ENCODE results near the gene ST3GAL5. TPM values are rescaled to one million over a fixed set of nuclear protein-coding genes. Genes with fewer than 3 reads are reported as not detected.
A peak's percentile ranks its signal among the peaks of the same experiment; 100 is the strongest.

Gene ST3GAL5
- total RNA-seq, 5 donors from 2014 or later (not counting 1 experiment from before 2014, with no cell fraction given): 22.8 to 56.2 (median 31.9) TPM

DNA sequence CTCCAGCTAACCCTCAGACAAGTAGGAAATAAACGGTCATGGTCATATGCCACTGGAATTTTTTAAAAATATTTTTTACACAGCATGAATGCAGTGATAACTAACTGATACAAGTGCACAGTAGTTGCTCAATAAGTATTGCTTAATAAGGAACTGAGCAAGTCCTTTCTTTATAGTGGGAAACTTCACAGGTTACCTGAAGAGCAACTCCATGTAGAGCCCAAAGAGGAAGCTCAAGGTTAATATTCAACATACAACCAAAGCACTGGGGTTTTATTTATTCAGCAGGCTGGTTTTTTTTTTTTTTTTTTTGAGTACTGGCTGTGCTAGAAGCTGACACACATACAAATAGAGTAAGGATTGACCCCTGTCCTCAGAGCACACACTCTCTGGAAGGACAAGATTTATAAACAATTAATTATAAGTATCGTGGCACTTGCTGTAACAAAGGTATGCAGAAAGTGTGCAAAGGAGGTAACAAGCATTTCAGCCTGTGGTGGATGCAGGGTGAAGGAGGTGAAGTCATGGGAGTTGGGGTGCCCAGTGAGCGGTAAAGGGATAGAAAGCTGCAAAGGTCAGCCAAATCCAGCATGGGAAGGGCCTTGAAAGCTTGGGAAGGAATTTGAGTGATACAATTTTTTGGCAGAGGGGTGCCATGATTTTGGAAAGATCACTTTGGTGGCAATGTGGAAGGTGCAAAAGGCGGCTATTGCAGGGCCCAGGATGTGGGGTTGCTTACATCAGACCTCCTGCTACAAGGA lies 82.3 kb downstream of the ST3GAL5 start:
- no peak overlapping the region for H3K27ac ChIP-seq (ENCODE audit: low read length)
- no peak overlapping the region for H3K4me3 ChIP-seq (ENCODE audit: control insufficient read depth in 1 of 2, extremely low read depth in 1 of 2, low read length in 1 of 2)
- H3K4me1 Mint-ChIP-seq: peaks cover 14% of the 10 kb centered on the region in 3 donors
- DNase-seq (no peak), ATAC-seq (replicated peaks in 1 of 4) (no peak)
- no peak overlapping the region for H3K27ac Mint-ChIP-seq
- H3K9me3 ChIP-seq: no peaks in the 10 kb centered on the region
- H3K4me1 ChIP-seq (ENCODE audit: control insufficient read depth in 1 of 2, extremely low read depth in 1 of 2, insufficient read depth in 2 of 2, low read length in 2 of 2): peaks cover 8% of the 10 kb centered on the region in 2 experiments
- POLR2A ChIA-PET: interaction anchor here in 1 of 2 donors (0.5 kb wide), 1 partner anchor 257 kb away, joined by 3 read pairs; no protein-coding TSS in a partner anchor
- no peak overlapping the region for H3K4me3 Mint-ChIP-seq
- no peaks in the 10 kb centered on the region for H3K9me3 Mint-ChIP-seq
- no peaks in the 10 kb centered on the region for H3K36me3 ChIP-seq (ENCODE audit: control insufficient read depth in 2 of 2, extremely low read depth in 1 of 2, insufficient read depth in 1 of 2, low read length in 1 of 2)
- H3K27me3 Mint-ChIP-seq: peaks cover 0 to 7% of the 10 kb centered on the region in 2 donors
- WGBS (ENCODE audit: insufficient coverage): 94% methylated on average over 2 of the region's 4 CpGs
- no peaks in the 10 kb centered on the region for H3K36me3 Mint-ChIP-seq
- CTCF ChIA-PET: no interaction called here
- peaks cover 0 to 9% of the 10 kb centered on the region in 2 experiments for H3K27me3 ChIP-seq (replicated peaks in 1 of 2; ENCODE audit: control insufficient read depth in 2 of 2, extremely low read depth in 1 of 2, insufficient read depth in 2 of 2, low read length in 1 of 2)

DNA sequence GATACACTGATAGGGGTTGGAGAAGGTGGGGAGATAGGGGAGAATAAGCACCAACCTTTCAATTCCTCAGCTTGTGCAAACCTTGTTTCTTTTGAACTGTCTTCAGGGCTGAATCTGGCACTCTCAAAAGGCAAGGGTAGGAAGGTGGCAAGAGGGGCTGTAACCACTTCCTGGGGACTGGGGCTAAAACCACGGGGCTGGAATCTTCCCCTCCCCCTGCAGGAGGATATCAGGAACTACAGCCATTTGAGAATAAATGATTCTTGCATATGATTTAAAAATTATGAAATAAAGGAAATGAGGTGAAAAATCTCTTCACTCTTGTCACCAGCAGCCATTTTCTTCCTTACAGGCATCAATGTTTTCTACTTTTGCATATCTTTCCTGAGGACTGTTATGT lies 84.2 kb downstream of the ST3GAL5 start:
- Mint-ChIP-seq H3K27ac (no peak overlapping the region), H3K4me1 (peaks cover 14% of the 10 kb centered on the region in 3 donors)
- peak in 8 of 35 experiments; percentile 11 to 41 (median 16) for DNase-seq

DNA sequence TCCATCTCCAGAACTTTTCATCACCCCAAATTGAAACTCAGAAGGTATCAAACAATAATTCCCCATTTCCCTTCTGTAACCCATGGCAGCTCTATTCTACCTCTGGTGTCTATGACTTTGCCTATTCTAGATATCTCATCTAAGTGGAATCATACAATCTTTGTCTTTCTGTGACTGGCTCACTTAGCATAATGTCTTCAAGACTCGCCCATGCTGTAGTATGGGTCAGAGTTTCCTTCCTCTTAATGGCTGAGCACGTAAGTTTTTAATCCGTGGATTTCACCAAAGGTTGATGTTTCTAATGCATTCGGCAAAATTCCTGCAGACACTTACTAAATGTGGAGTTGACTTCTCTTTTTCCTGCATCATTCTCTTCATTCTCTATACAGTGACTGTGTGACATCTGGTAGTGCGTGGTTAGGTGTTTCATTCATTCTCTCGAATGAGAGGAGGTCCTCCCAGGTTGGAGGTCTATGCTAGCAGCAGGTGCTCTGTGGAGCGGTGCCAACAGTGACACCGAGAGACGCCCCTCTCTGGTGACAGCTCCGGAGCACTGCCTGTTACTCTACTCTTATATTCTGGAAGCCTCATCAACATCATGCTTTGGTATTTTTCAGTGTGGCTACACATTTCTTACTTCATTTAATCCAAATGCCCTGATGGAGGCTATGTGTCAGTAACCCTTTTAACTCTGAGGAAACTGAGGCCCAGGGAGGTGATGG lies 84.9 kb downstream of the ST3GAL5 start:
- Histone ChIP-seq H3K36me3 (ENCODE audit: control insufficient read depth in 2 of 2, extremely low read depth in 1 of 2, insufficient read depth in 1 of 2, low read length in 1 of 2) (no peaks in the 10 kb centered on the region), H3K4me3 (ENCODE audit: control insufficient read depth in 1 of 2, extremely low read depth in 1 of 2, low read length in 1 of 2) (no peak overlapping the region), H3K27me3 (replicated peaks in 1 of 2; ENCODE audit: control insufficient read depth in 2 of 2, extremely low read depth in 1 of 2, insufficient read depth in 2 of 2, low read length in 1 of 2) (peaks cover 0 to 8% of the 10 kb centered on the region in 2 experiments), H3K9me3 (no peaks in the 10 kb centered on the region), H3K4me1 (ENCODE audit: control insufficient read depth in 1 of 2, extremely low read depth in 1 of 2, insufficient read depth in 2 of 2, low read length in 2 of 2) (peaks cover 8% of the 10 kb centered on the region in 2 experiments), H3K27ac (ENCODE audit: low read length) (no peak overlapping the region)
- peaks cover 14% of the 10 kb centered on the region in 3 donors for H3K4me1 Mint-ChIP-seq
- H3K4me3 Mint-ChIP-seq: no peak overlapping the region
- CTCF ChIA-PET: interaction anchor here (0.6 to 0.7 kb wide), 2 partner anchors 13 to 269 kb away, joined by 3 to 8 read pairs; no protein-coding TSS in a partner anchor
- DNase-seq: no peak
- peaks cover 0 to 9% (median 0%) of the 10 kb centered on the region in 3 donors for H3K9me3 Mint-ChIP-seq
- 65% methylated on average over 6 of the region's 10 CpGs for WGBS (ENCODE audit: insufficient coverage)
- no peak overlapping the region for H3K27ac Mint-ChIP-seq
- H3K27me3 Mint-ChIP-seq: peaks cover 4 to 7% of the 10 kb centered on the region in 2 donors
- POLR2A ChIA-PET: no interaction called here
- H3K36me3 Mint-ChIP-seq: no peaks in the 10 kb centered on the region
- ATAC-seq (replicated peaks in 1 of 4): no peak

More for the DNA sequence above, 84.2 kb downstream of the ST3GAL5 start:
- peaks cover 8% of the 10 kb centered on the region in 2 experiments for H3K4me1 ChIP-seq (ENCODE audit: control insufficient read depth in 1 of 2, extremely low read depth in 1 of 2, insufficient read depth in 2 of 2, low read length in 2 of 2)
- H3K27ac ChIP-seq (ENCODE audit: low read length): no peak overlapping the region
- H3K36me3 ChIP-seq (ENCODE audit: control insufficient read depth in 2 of 2, extremely low read depth in 1 of 2, insufficient read depth in 1 of 2, low read length in 1 of 2): no peaks in the 10 kb centered on the region
- peaks cover 0 to 2% of the 10 kb centered on the region in 2 experiments for H3K27me3 ChIP-seq (replicated peaks in 1 of 2; ENCODE audit: control insufficient read depth in 2 of 2, extremely low read depth in 1 of 2, insufficient read depth in 2 of 2, low read length in 1 of 2)
- Mint-ChIP-seq H3K9me3 (peaks cover 0 to 9% (median 0%) of the 10 kb centered on the region in 3 donors), H3K27me3 (peaks cover 2% of the 10 kb centered on the region in 2 donors), H3K36me3 (no peaks in the 10 kb centered on the region), H3K4me3 (no peak overlapping the region)
- peak; percentile 42 to 61 (median 50) for ATAC-seq (replicated peaks in 1 of 4)
- no CpG with 5 or more reads among the region's 1 CpG for WGBS (ENCODE audit: insufficient coverage)
- POLR2A ChIA-PET: no interaction called here
- CTCF ChIA-PET: interaction anchor here in 1 of 2 donors (0.6 kb wide), 1 partner anchor 268 kb away, joined by 8 read pairs; no protein-coding TSS in a partner anchor
- no peak overlapping the region for H3K4me3 ChIP-seq (ENCODE audit: control insufficient read depth in 1 of 2, extremely low read depth in 1 of 2, low read length in 1 of 2)
- H3K9me3 ChIP-seq: no peaks in the 10 kb centered on the region

DNA sequence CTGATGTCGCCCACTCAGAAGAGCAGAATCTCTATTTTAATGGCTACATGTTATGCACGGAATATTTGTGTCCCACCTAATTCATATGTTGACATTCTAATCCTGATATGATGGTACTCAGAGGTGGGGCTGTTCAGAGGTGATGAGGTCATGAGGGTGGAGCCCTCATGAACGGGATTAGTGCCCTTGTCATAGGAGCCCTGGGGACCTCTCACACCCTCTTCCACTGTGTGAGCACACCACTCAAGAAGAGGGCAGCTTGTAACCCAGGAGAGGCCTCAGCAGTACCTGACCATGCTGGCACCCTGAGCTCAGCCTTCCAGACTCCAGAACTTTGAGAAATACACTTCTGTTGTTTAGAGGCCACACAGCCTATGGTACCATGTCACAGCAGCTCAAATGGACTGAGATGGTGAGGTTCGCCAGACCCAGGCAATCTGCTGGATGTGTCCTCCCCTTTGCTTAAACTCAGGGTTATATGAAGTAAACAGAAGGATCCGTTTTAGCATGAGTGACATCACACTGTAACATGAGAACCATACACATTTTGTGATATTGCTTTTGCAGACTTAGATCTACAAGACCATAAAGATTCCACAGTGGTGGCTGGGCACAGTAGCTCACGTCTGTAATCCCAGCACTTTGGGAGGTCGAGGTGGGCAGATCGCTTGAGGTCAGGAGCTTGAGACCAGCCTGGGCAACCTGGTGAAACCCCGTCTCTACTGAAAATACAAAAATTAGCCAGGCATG lies 86.3 kb downstream of the ST3GAL5 start:
- H3K36me3 Mint-ChIP-seq: no peaks in the 10 kb centered on the region
- ChIA-PET POLR2A (no interaction called here), CTCF (interaction anchor here in 1 of 2 donors (0.6 kb wide), 3 partner anchors 13 to 234 kb away, joined by 3 to 7 read pairs (median 4); no protein-coding TSS in a partner anchor)
- no peaks in the 10 kb centered on the region for H3K9me3 ChIP-seq
- peaks cover 11 to 13% of the 10 kb centered on the region in 2 donors for H3K27me3 Mint-ChIP-seq
- peaks cover 14% of the 10 kb centered on the region in 3 donors for H3K4me1 Mint-ChIP-seq
- no peak overlapping the region for H3K4me3 Mint-ChIP-seq
- 90% methylated on average over 5 of the region's 9 CpGs for WGBS (ENCODE audit: insufficient coverage)
- no peak overlapping the region for H3K4me3 ChIP-seq (ENCODE audit: control insufficient read depth in 1 of 2, extremely low read depth in 1 of 2, low read length in 1 of 2)
- H3K4me1 ChIP-seq (ENCODE audit: control insufficient read depth in 1 of 2, extremely low read depth in 1 of 2, insufficient read depth in 2 of 2, low read length in 2 of 2): peaks cover 8% of the 10 kb centered on the region in 2 experiments
- no peak overlapping the region for H3K27ac Mint-ChIP-seq
- no peaks in the 10 kb centered on the region for H3K36me3 ChIP-seq (ENCODE audit: control insufficient read depth in 2 of 2, extremely low read depth in 1 of 2, insufficient read depth in 1 of 2, low read length in 1 of 2)
- peaks cover 0 to 8% of the 10 kb centered on the region in 2 experiments for H3K27me3 ChIP-seq (replicated peaks in 1 of 2; ENCODE audit: control insufficient read depth in 2 of 2, extremely low read depth in 1 of 2, insufficient read depth in 2 of 2, low read length in 1 of 2)
- ATAC-seq (replicated peaks in 1 of 4): no peak
- no peak for DNase-seq
- no peak overlapping the region for H3K27ac ChIP-seq (ENCODE audit: low read length)
- H3K9me3 Mint-ChIP-seq: peaks cover 0 to 9% (median 0%) of the 10 kb centered on the region in 3 donors

DNA sequence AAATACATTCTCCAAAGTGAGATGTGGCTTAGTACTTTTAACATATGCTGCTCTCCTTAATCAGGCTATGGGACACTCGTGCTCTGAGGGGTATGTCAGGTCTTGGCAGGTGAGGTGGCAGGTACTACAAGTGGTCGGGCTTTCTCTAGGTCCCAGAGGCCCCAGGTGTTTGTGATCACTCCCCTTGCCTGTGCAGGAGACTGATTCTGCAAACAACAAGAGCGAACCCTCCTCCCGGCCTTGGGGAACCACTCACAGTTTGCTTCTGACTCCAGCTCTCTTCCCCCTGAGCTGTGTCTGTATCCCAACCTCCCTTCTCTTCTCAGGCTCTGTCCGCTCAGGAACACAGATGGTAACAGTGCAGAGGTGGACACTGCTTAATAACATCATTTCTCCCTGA lies 86.9 kb downstream of the ST3GAL5 start:
- DNase-seq: no peak
- no peaks in the 10 kb centered on the region for H3K36me3 ChIP-seq (ENCODE audit: control insufficient read depth in 2 of 2, extremely low read depth in 1 of 2, insufficient read depth in 1 of 2, low read length in 1 of 2)
- H3K36me3 Mint-ChIP-seq: no peaks in the 10 kb centered on the region
- ChIA-PET CTCF (interaction anchor here in 1 of 2 donors (0.6 kb wide), 1 partner anchor 14 kb away, joined by 4 read pairs; no protein-coding TSS in a partner anchor), POLR2A (no interaction called here)
- H3K27ac Mint-ChIP-seq: no peak overlapping the region
- H3K4me1 ChIP-seq (ENCODE audit: control insufficient read depth in 1 of 2, extremely low read depth in 1 of 2, insufficient read depth in 2 of 2, low read length in 2 of 2): peaks cover 8% of the 10 kb centered on the region in 2 experiments
- no peak for ATAC-seq (replicated peaks in 1 of 4)
- H3K27me3 Mint-ChIP-seq: peaks cover 11 to 18% of the 10 kb centered on the region in 2 donors
- WGBS (ENCODE audit: insufficient coverage): 71% methylated on average over 1 of the region's 5 CpGs
- H3K9me3 Mint-ChIP-seq: peaks cover 0 to 9% (median 0%) of the 10 kb centered on the region in 3 donors
- no peak overlapping the region for H3K4me3 Mint-ChIP-seq
- H3K27me3 ChIP-seq (replicated peaks in 1 of 2; ENCODE audit: control insufficient read depth in 2 of 2, extremely low read depth in 1 of 2, insufficient read depth in 2 of 2, low read length in 1 of 2): peaks cover 0 to 14% of the 10 kb centered on the region in 2 experiments
- no peak overlapping the region for H3K4me3 ChIP-seq (ENCODE audit: control insufficient read depth in 1 of 2, extremely low read depth in 1 of 2, low read length in 1 of 2)
- no peak overlapping the region for H3K27ac ChIP-seq (ENCODE audit: low read length)
- peaks cover 14% of the 10 kb centered on the region in 3 donors for H3K4me1 Mint-ChIP-seq
- H3K9me3 ChIP-seq: no peaks in the 10 kb centered on the region

DNA sequence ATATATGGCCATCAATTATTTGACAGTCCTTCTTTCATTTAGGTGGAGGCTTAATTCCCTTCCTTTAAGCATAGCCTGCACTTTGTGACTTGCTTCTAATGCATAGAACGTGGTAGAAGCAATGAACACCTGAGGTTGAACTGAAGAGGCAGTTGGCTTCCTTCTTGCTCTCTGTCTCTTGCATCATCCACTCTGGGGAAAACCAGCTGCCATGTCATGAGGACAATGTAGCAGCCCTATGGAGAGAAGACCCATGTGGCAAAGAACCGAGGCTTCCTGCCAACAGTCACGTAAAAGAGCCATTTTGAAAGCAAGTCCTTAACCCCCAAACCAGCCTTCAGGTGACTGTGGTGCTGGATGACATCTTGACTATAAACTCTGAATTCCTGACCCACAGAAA lies 88.2 kb downstream of the ST3GAL5 start:
- H3K27ac Mint-ChIP-seq: no peak overlapping the region
- no peaks in the 10 kb centered on the region for H3K36me3 ChIP-seq (ENCODE audit: control insufficient read depth in 2 of 2, extremely low read depth in 1 of 2, insufficient read depth in 1 of 2, low read length in 1 of 2)
- CTCF ChIA-PET: no interaction called here
- DNase-seq (no peak), ATAC-seq (replicated peaks in 1 of 4) (no peak)
- no peak overlapping the region for H3K27ac ChIP-seq (ENCODE audit: low read length)
- H3K9me3 Mint-ChIP-seq: peaks cover 0 to 9% (median 0%) of the 10 kb centered on the region in 3 donors
- POLR2A ChIA-PET: no interaction called here
- no peaks in the 10 kb centered on the region for H3K9me3 ChIP-seq
- H3K27me3 Mint-ChIP-seq: peaks cover 11 to 20% of the 10 kb centered on the region in 2 donors
- peaks cover 8% of the 10 kb centered on the region in 2 experiments for H3K4me1 ChIP-seq (ENCODE audit: control insufficient read depth in 1 of 2, extremely low read depth in 1 of 2, insufficient read depth in 2 of 2, low read length in 2 of 2)
- H3K4me1 Mint-ChIP-seq: peaks cover 14% of the 10 kb centered on the region in 3 donors
- H3K4me3 Mint-ChIP-seq: no peak overlapping the region
- H3K36me3 Mint-ChIP-seq: no peaks in the 10 kb centered on the region
- peaks cover 0 to 23% of the 10 kb centered on the region in 2 experiments for H3K27me3 ChIP-seq (replicated peaks in 1 of 2; ENCODE audit: control insufficient read depth in 2 of 2, extremely low read depth in 1 of 2, insufficient read depth in 2 of 2, low read length in 1 of 2)
- H3K4me3 ChIP-seq (ENCODE audit: control insufficient read depth in 1 of 2, extremely low read depth in 1 of 2, low read length in 1 of 2): no peak overlapping the region
- 100% methylated on average over 1 of the region's 3 CpGs for WGBS (ENCODE audit: insufficient coverage)

Data from T-cell (primary cell).